Panc1 (cell line): ENCODE results near the gene KRT33A. TPM values are rescaled to one million over a fixed set of nuclear protein-coding genes. Genes with fewer than 3 reads are reported as not detected.
"Not testable (repeated sequence)": the region's sequence is repeated elsewhere in the genome, so short reads cannot be mapped to it uniquely, and the experiment has no call there.

Experiments used
- ATAC-seq: fragments of 200-7000 bp; cut with Tn5 transposase; 2 replicates; pipeline ENCODE4 v1.9.1; 2020; ENCODE audit warnings: mild to moderate bottlenecking, moderate library complexity
- BruUV-seq: library from RNA; stranded (reverse); fragments of 400-500 nt; replicated peaks from 2 replicates; lab custom pipeline; 2021; lab: Mats Ljungman, UMichigan
- CTCF ChIA-PET: fragments of 300-600 bp; sonication (Branson Sonifier 250); formaldehyde crosslinking; loops from one replicate; lab custom pipeline; 2022; ENCODE audit warnings: antibody characterized with exemption; lab: Charles Lee
- POLR2A ChIA-PET: fragments of 300-600 bp; sonication (Branson Sonifier 250); formaldehyde crosslinking; loops from one replicate; lab custom pipeline; 2022; ENCODE audit warnings: antibody characterized with exemption; lab: Charles Lee
- DNase-seq: peaks from one replicate; pipeline ENCODE4 v3.0.0-alpha.2; 2010; ENCODE audit warnings: low read depth, low spot score
- H3K27ac ChIP-seq: 2 replicates; pipeline ENCODE4 v1.5.1; 2011; ENCODE audit warnings: mild to moderate bottlenecking, low read length, inconsistent platforms
- H3K27me3 ChIP-seq: fragments of 200-500 bp; sonication (Bioruptor generic); 2 replicates; pipeline ENCODE4 v1.6.0; 2014; ENCODE audit warnings: low read length, inconsistent platforms; ENCODE audit not compliant: control insufficient read depth, insufficient read depth
- H3K36me3 ChIP-seq: fragments of 200-500 bp; sonication (Bioruptor generic); 2 replicates; pipeline ENCODE4 v1.5.1; 2014; ENCODE audit warnings: inconsistent platforms, mild to moderate bottlenecking, low read length, moderate library complexity; ENCODE audit not compliant: control insufficient read depth, insufficient read depth
- H3K4me1 ChIP-seq: 2 replicates; pipeline ENCODE4 v1.5.1; 2011; ENCODE audit warnings: inconsistent platforms, mild to moderate bottlenecking, low read length, moderate library complexity; ENCODE audit not compliant: control insufficient read depth, insufficient read depth
- H3K4me3 ChIP-seq, 2 experiments: 2 replicates each; pipeline ENCODE4 v1.5.1; 2011 to 2012; ENCODE audit warnings: low read depth in 2 of 2, low read length in 2 of 2, mild to moderate bottlenecking in 2 of 2, inconsistent platforms in 1 of 2, moderate library complexity in 1 of 2
- H3K9me3 ChIP-seq: fragments of 200-500 bp; sonication (Bioruptor generic); 2 replicates; pipeline ENCODE4 v1.5.1; 2014; ENCODE audit warnings: low read depth, mild to moderate bottlenecking, inconsistent platforms, low read length, moderate library complexity; ENCODE audit not compliant: control insufficient read depth, insufficient read depth
- POLR2AphosphoS5 ChIP-seq: IDR thresholded peaks from 2 replicates; pipeline ENCODE4 v1.6.1; 2012; ENCODE audit warnings: mild to moderate bottlenecking, low read depth, low read length, moderate library complexity
- SIN3A ChIP-seq: IDR thresholded peaks from 2 replicates; pipeline ENCODE4 v1.6.1; 2012; ENCODE audit warnings: low read depth, mild to moderate bottlenecking, low read length, moderate library complexity, borderline replicate concordance; ENCODE audit not compliant: insufficient read depth
- TCF7L2 ChIP-seq: IDR thresholded peaks from 2 replicates; pipeline ENCODE4 v1.6.1; 2011; ENCODE audit warnings: mild to moderate bottlenecking, low read depth, low read length, inconsistent platforms
- in situ Hi-C: cut with HindIII; loops from 2 replicates; pipeline ENCODE4 v1.10.0; 2016; ENCODE audit warnings: low sequenced_read_pairs, low pct_unique_long_range_greater_than_20kb
- intact Hi-C: fragments of 100-400 bp; cut with micrococcal nuclease; formaldehyde crosslinking; loops from one replicate; pipeline ENCODE4 v1.10.0; 2022; ENCODE audit not compliant: unreplicated experiment
- total RNA-seq: library from RNA; stranded (reverse); gene quantifications from one replicate; pipeline ENCODE4 v1.2.1, GENCODE V29; 2021; ENCODE audit not compliant: unreplicated experiment
- TF ChIP-seq, protein P1 (sequence below), 2 experiments: IDR thresholded peaks; 2 replicates each; pipeline ENCODE4 v1.6.1; 2011 to 2012; ENCODE audit warnings: low read depth in 2 of 2, control low read depth in 1 of 2, low read length in 1 of 2, mild to moderate bottlenecking in 1 of 2, moderate library complexity in 1 of 2; ENCODE audit not compliant: insufficient read depth in 1 of 2
- TF ChIP-seq, protein P2 (sequence below): fragments of 450-650 bp; IDR thresholded peaks from 2 replicates; pipeline ENCODE4 v1.5.1; 2017; ENCODE audit warnings: mild to moderate bottlenecking

KRT33A gene
- total RNA-seq, 1 experiment from 2014 or later: not detected

DNA sequence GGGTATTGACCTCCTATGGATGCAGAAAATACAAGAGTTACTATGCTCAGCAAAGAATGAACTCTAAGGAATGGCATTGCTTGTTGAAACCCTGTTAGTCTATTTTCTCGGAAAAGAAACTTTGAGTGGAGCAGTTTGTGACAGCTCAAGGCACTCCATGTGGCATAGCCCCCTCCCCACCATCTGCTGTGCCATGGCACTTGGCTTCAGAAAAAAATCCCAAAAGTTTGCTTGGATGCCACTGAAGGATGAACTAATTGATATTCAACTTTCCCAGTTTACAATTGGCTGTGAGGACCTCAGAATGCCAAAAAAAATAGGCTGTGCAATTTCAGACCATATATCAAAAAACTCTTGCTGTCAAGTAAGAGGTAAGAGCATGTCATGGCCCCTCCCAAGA lies 45.0 kb upstream of the KRT33A start:
- in situ Hi-C loops: no loop called here
- CTCF ChIA-PET: no interaction called here
- ATAC-seq: no peak

DNA sequence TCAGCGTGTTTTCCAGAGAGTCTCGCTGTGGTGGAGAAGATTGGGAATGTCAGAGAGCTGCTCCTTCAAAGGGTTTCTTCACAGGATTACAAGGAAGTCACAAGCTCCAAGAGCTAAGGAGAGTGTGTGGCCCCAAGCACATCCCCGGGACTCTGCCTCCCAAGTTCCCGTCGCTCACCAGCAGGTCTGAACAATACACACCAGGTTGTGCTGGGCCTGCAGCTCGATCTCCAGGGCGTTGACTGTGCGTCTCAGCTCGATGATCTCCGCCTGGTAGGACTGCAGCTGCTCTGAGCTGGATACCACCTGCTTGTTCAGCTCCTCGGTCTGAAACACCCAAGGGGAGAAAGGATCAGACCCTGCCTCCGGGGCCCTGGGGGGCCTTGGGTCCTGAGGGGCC lies 44.4 kb upstream of the KRT33A start:
- ATAC-seq, CTCF ChIA-PET, H3K27me3 ChIP-seq, DNase-seq, H3K36me3 ChIP-seq, H3K9me3 ChIP-seq, in situ Hi-C loops, BruUV-seq, H3K27ac ChIP-seq, intact Hi-C loops, H3K4me3 ChIP-seq, H3K4me1 ChIP-seq, POLR2A ChIA-PET: not testable (repeated sequence)

More for the DNA sequence above, 45.0 kb upstream of the KRT33A start:
- TF ChIP-seq TCF7L2: no peak
- TF ChIP-seq, protein P1, sequence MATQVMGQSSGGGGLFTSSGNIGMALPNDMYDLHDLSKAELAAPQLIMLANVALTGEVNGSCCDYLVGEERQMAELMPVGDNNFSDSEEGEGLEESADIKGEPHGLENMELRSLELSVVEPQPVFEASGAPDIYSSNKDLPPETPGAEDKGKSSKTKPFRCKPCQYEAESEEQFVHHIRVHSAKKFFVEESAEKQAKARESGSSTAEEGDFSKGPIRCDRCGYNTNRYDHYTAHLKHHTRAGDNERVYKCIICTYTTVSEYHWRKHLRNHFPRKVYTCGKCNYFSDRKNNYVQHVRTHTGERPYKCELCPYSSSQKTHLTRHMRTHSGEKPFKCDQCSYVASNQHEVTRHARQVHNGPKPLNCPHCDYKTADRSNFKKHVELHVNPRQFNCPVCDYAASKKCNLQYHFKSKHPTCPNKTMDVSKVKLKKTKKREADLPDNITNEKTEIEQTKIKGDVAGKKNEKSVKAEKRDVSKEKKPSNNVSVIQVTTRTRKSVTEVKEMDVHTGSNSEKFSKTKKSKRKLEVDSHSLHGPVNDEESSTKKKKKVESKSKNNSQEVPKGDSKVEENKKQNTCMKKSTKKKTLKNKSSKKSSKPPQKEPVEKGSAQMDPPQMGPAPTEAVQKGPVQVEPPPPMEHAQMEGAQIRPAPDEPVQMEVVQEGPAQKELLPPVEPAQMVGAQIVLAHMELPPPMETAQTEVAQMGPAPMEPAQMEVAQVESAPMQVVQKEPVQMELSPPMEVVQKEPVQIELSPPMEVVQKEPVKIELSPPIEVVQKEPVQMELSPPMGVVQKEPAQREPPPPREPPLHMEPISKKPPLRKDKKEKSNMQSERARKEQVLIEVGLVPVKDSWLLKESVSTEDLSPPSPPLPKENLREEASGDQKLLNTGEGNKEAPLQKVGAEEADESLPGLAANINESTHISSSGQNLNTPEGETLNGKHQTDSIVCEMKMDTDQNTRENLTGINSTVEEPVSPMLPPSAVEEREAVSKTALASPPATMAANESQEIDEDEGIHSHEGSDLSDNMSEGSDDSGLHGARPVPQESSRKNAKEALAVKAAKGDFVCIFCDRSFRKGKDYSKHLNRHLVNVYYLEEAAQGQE (IDR thresholded peaks at IDR 0.05; ENCODE audit: insufficient read depth in 1 of 2, low read depth in 2 of 2, low read length in 1 of 2): no peak
- TF ChIP-seq SIN3A: no peak
- TF ChIP-seq POLR2AphosphoS5: no peak
- TF ChIP-seq, protein P2, sequence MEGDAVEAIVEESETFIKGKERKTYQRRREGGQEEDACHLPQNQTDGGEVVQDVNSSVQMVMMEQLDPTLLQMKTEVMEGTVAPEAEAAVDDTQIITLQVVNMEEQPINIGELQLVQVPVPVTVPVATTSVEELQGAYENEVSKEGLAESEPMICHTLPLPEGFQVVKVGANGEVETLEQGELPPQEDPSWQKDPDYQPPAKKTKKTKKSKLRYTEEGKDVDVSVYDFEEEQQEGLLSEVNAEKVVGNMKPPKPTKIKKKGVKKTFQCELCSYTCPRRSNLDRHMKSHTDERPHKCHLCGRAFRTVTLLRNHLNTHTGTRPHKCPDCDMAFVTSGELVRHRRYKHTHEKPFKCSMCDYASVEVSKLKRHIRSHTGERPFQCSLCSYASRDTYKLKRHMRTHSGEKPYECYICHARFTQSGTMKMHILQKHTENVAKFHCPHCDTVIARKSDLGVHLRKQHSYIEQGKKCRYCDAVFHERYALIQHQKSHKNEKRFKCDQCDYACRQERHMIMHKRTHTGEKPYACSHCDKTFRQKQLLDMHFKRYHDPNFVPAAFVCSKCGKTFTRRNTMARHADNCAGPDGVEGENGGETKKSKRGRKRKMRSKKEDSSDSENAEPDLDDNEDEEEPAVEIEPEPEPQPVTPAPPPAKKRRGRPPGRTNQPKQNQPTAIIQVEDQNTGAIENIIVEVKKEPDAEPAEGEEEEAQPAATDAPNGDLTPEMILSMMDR: no peak
- Histone ChIP-seq H3K9me3 (no peaks in the 10 kb centered on the region), H3K36me3 (no peaks in the 10 kb centered on the region), H3K4me3 (no peak overlapping the region), H3K4me1 (no peaks in the 10 kb centered on the region), H3K27me3 (no peaks in the 10 kb centered on the region), H3K27ac (no peak overlapping the region)
- no TSS peak for BruUV-seq
- intact Hi-C loops: no loop called here
- POLR2A ChIA-PET: no interaction called here
- no peak for DNase-seq

DNA sequence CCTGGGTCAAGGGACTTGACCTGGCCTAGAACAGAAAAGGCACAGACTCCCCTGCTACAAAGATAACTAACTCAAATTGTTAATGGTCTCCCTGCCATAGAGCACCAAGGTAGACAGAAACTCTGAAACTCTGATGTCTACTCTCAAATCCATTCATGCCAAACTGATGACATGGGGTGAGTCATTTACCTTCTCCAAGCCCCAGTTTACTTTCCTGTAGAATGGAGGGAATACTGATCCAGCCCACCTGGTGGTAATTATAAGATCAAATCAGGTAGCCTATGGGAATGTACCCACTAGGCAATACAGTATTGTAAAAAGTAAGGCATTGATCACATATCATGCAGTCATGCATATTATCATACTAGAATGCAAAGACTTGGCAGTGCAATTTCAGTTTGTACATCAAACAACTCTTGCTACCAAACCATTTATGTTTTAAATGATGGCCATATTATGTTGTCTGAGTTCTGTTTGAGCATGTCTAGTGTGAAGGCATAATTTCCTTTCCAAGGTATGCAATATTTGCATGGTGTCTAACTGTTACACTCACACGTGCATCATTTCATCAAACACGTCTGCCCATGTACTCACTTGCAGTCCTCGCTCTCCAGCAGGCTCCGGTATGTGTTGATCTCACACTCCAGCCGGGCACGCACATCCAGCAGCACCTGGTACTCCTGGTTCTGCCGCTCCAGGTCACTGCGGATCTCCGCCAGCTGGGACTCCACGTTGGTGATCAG lies 43.8 kb upstream of the KRT33A start:
- H3K4me1 ChIP-seq: no peaks in the 10 kb centered on the region
- POLR2A ChIA-PET: no interaction called here
- no peaks in the 10 kb centered on the region for H3K27me3 ChIP-seq
- no TSS peak for BruUV-seq
- TF ChIP-seq SIN3A: no peak
- TF ChIP-seq, protein P2: no peak
- ATAC-seq (no peak), DNase-seq (no peak)
- H3K4me3 ChIP-seq: no peak overlapping the region
- CTCF ChIA-PET: no interaction called here
- H3K36me3 ChIP-seq: no peaks in the 10 kb centered on the region
- intact Hi-C loops (no loop called here), in situ Hi-C loops (no loop called here)
- H3K27ac ChIP-seq: no peak overlapping the region
- H3K9me3 ChIP-seq: no peaks in the 10 kb centered on the region
